ENCODE measurements around the gene JAKMIP1. TPM values are rescaled to one million over a fixed set of nuclear protein-coding genes. Genes with fewer than 3 reads are reported as not detected.
A peak's percentile ranks its signal among the peaks of the same experiment; 100 is the strongest.

JAKMIP1 gene
- total RNA-seq, 4 donors from 2014 or later: not detected

DNA sequence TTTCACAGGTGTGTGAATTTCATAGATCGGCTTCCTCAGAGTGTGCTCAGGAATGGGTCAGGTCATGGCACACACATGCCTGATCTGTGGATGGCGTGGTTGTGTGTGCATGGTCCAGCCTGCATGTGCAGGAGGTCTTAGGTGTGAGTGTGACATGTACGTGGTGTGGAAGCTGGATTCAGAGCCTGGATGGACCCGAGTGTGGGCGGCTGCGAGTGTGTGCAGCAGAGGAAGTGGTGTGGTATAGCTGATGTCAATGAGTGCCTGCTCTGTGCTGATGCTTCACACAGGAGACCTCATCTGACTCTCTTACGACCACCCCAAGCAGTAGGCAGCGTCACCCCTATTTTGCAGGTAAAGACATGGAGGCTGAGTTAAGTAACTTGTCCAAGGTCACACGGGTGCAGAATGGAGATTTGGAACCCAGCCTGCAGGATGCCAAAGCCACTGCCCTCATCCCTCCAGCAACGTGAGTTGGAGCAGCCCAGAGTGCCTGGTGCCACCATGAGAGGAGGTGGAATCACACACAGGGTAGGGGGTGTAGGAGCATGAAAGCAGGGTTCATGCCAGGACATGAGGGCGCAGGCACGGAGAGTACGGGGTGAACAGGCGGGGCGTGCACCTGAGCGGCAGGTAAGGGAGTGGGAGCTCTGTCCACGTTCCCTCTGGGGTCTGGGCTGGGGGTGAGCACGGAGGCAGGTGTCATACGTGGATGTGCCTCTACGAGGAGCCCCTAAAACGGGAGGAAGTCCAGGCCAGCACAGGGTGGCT is 157.9 kb downstream of the JAKMIP1 start:
- intact Hi-C loops (cut with DNase I; ENCODE audit: low total_unique reads): no loop called here
- TF ChIP-seq POLR2A (IDR thresholded peaks at IDR 0.05): no peak
- TF ChIP-seq, protein P1, sequence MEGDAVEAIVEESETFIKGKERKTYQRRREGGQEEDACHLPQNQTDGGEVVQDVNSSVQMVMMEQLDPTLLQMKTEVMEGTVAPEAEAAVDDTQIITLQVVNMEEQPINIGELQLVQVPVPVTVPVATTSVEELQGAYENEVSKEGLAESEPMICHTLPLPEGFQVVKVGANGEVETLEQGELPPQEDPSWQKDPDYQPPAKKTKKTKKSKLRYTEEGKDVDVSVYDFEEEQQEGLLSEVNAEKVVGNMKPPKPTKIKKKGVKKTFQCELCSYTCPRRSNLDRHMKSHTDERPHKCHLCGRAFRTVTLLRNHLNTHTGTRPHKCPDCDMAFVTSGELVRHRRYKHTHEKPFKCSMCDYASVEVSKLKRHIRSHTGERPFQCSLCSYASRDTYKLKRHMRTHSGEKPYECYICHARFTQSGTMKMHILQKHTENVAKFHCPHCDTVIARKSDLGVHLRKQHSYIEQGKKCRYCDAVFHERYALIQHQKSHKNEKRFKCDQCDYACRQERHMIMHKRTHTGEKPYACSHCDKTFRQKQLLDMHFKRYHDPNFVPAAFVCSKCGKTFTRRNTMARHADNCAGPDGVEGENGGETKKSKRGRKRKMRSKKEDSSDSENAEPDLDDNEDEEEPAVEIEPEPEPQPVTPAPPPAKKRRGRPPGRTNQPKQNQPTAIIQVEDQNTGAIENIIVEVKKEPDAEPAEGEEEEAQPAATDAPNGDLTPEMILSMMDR (IDR thresholded peaks at IDR 0.05): no peak
- no peak overlapping the region for H3K4me3 ChIP-seq (ENCODE audit: low read depth, poor library complexity, severe bottlenecking)
- 76 to 78% methylated on average over 21 of the region's 21 CpGs for WGBS, 2 donors
- DNase-seq (ENCODE audit: low spot score in 2 of 2): no peak

DNA sequence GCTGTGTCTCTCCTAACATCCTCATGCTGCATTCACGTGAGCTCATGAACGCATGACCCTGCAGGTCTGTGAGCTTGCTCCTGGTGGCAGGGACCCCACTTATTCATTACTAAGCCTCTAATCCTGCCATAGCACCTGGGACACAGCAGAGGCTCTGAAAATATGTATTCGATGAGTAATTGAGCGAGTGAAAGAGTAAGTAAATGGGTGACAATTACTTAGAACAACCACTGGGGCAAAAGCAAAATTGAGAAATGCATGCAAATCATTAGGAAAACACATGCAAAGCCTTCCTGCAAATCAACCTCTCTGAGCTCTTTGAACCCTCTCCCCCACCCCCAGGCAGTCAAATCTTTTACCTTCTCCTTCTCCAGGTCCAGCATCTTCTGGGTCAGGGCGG is 158.5 kb downstream of the JAKMIP1 start:
- 83 to 86% methylated on average over 5 of the region's 5 CpGs for WGBS, 2 donors
- intact Hi-C loops (cut with DNase I; ENCODE audit: low total_unique reads): no loop called here
- no peak overlapping the region for H3K4me3 ChIP-seq (ENCODE audit: low read depth, poor library complexity, severe bottlenecking)
- no peak for TF ChIP-seq POLR2A (IDR thresholded peaks at IDR 0.05)
- TF ChIP-seq, protein P1 (IDR thresholded peaks at IDR 0.05): no peak
- DNase-seq (ENCODE audit: low spot score in 2 of 2): no peak

DNA sequence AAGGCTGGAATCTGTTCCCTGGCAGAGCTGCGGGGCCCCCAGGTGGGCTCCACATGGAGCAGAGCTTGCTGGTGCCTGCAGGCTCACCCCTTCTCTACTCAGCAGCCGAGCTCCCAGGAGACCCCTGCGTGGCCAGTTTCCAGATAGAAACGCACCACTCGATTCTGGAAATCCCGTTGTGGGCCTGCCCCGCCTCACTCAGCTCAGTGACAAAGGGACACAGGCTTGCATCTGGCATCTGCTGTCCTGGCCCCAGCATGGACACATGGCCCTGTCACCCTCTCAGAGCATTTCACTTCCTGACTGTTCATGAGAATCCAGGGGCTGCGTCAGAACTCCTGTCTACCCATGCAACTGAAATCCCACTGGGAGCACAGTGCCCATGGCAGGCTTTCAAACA is 161.6 kb downstream of the JAKMIP1 start:
- WGBS, 2 donors: 65 to 80% methylated on average over 2 to 8 of the region's 8 CpGs
- H3K4me3 ChIP-seq (ENCODE audit: low read depth, poor library complexity, severe bottlenecking): no peak overlapping the region
- no peak for TF ChIP-seq POLR2A (IDR thresholded peaks at IDR 0.05)
- TF ChIP-seq, protein P1 (IDR thresholded peaks at IDR 0.05): no peak
- intact Hi-C loops (cut with DNase I; ENCODE audit: low total_unique reads): no loop called here
- no peak for DNase-seq (ENCODE audit: low spot score in 2 of 2)

GRCh38 chr4:6035786-6036185 is 164.6 kb downstream of the JAKMIP1 start:
- intact Hi-C loops (cut with DNase I; ENCODE audit: low total_unique reads): no loop called here
- no peak overlapping the region for H3K4me3 ChIP-seq (ENCODE audit: low read depth, poor library complexity, severe bottlenecking)
- DNase-seq (ENCODE audit: low spot score in 2 of 2): no peak
- WGBS, 2 donors: 91% methylated on average over 16 of the region's 16 CpGs
- no peak for TF ChIP-seq POLR2A (IDR thresholded peaks at IDR 0.05)
- TF ChIP-seq, protein P1 (IDR thresholded peaks at IDR 0.05): no peak

DNA sequence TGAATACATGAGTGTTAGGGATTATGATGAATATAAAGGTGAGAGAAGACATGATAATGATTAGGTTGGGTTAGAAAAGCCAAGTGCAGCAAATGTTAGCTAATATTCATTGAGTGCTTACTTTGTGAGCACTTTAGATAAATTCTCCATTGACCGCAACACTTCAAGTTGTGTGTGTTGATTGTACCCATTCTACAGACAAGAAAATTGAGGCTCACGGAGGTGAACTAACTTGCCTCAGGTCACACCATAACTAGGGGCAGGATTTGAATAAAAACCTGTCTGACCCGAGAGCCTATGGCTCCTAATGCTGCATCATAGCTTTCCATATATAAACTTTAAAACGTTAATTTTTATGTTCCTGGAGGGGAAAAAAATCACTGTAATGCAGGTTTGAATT is 167.0 kb downstream of the JAKMIP1 start:
- H3K4me3 ChIP-seq (ENCODE audit: low read depth, poor library complexity, severe bottlenecking): peak overlapping the region; percentile 8
- intact Hi-C loops (cut with DNase I; ENCODE audit: low total_unique reads): no loop called here
- DNase-seq (ENCODE audit: low spot score in 2 of 2): no peak
- no peak for TF ChIP-seq POLR2A (IDR thresholded peaks at IDR 0.05)
- TF ChIP-seq, protein P1 (IDR thresholded peaks at IDR 0.05): no peak
- WGBS, 2 donors: 76 to 81% methylated on average over 4 of the region's 4 CpGs

Measured in lower leg skin (tissue), 4 donors.